GM12875 (cell line): ENCODE measurements around the gene XPC.
A peak's percentile ranks its signal among the peaks of the same experiment; 100 is the strongest.

Experiments
- H3K4me3 ChIP-seq: one replicate; pipeline ENCODE4 v1.5.1; 2011; ENCODE audit warnings: low read depth, low read length, control low read depth
- TF ChIP-seq, protein P1 (sequence below): IDR thresholded peaks from 2 replicates; pipeline ENCODE4 v1.5.1; 2011; ENCODE audit warnings: low read depth, mild to moderate bottlenecking, control low read depth, inconsistent platforms, low read length, moderate library complexity, borderline replicate concordance; ENCODE audit not compliant: insufficient read depth

The XPC gene

GRCh38 chr3:14154276-14154675, 24.1 kb downstream of the XPC start:
- H3K4me3 ChIP-seq: no peak overlapping the region
- TF ChIP-seq, protein P1, sequence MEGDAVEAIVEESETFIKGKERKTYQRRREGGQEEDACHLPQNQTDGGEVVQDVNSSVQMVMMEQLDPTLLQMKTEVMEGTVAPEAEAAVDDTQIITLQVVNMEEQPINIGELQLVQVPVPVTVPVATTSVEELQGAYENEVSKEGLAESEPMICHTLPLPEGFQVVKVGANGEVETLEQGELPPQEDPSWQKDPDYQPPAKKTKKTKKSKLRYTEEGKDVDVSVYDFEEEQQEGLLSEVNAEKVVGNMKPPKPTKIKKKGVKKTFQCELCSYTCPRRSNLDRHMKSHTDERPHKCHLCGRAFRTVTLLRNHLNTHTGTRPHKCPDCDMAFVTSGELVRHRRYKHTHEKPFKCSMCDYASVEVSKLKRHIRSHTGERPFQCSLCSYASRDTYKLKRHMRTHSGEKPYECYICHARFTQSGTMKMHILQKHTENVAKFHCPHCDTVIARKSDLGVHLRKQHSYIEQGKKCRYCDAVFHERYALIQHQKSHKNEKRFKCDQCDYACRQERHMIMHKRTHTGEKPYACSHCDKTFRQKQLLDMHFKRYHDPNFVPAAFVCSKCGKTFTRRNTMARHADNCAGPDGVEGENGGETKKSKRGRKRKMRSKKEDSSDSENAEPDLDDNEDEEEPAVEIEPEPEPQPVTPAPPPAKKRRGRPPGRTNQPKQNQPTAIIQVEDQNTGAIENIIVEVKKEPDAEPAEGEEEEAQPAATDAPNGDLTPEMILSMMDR: no peak

GRCh38 chr3:14153663-14154062, 24.7 kb downstream of the XPC start:
- TF ChIP-seq, protein P1: no peak

DNA sequence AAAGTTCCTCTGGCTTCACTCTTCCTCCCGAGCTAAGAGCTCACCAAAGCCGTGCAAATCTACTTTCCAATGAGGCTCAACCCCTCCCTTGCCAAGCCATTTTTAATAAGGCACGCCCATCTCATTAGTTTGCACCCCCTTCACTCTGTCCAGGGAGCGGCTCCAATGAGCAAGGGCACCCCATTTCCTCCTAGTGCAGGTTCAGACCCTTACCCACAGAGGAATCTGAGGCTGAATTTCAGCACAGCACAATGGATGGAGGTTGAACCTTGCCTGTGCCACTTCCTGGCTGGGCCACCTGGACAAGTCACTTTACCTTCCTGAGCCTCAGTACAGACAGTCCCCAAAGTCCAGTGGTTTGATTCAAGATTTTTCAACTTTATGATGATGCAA, 25.4 kb downstream of the XPC start:
- no peak overlapping the region for H3K4me3 ChIP-seq
- TF ChIP-seq, protein P1: no peak

More at GRCh38 chr3:14153663-14154062, 24.7 kb downstream of the XPC start:
- H3K4me3 ChIP-seq: no peak overlapping the region

GRCh38 chr3:14152233-14152962, 26.0 kb downstream of the XPC start:
- no peak overlapping the region for H3K4me3 ChIP-seq
- TF ChIP-seq, protein P1: 0 out of 2 replicates have a peak, but pooled peaks have one; percentile 11

GRCh38 chr3:14151471-14152083, 26.8 kb downstream of the XPC start:
- TF ChIP-seq, protein P1: no peak
- H3K4me3 ChIP-seq: no peak overlapping the region

- TF ChIP-seq, protein P1: no peak
- H3K4me3 ChIP-seq: no peak overlapping the region
Measured at GRCh38 chr3:14150491-14151230, 27.7 kb downstream of the XPC start.
